ENCODE data around the gene DGKK.

DNA sequence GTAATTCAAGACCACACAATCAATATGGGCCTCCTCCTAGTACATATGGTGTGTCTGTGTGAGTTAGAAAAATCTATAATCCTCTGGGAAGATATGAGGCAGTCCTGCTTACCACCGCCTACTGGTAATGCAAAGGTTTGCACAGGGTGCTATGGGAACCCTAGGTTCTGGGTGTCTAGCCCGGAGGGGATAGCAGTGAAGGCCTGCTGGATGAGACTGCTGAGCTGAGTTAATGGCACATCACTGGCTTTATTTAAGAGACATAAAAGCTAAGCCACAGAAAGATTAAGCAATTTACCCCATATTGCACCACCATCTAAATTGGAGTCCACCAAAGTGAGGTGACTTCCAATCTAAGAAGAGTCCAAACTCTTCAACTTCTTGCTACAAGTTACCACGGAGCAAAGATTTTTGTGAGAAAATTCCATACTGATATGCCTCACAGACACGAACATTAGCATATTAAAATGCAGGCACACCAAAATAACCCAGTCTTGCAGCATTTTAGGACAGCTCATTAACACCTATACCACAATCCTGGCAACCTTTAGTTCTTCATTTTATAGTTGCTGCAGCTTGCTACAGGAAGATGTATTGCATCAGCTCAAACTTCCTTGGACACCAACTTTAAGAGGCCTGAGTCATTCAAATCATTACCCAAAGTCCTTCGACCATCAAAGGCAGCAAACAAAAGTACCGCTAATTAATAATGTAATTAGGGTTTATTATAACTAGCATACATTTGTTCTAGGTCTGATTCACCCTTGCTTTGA, 13.7 kb downstream of the DGKK start:
- TF ChIP-seq POLR2A (IDR thresholded peaks at IDR 0.05; ENCODE audit: low read depth, low read length) (no peak), TAF1 (IDR thresholded peaks at IDR 0.05; ENCODE audit: borderline replicate concordance, low read depth, low read length) (no peak)
